ENCODE results near the gene C12orf42. TPM values are rescaled to one million over a fixed set of nuclear protein-coding genes. Genes with fewer than 3 reads are reported as not detected.

The C12orf42 gene
- total and polyA plus RNA-seq, 10 of the 15 experiments (the other 5 are each of a cell fraction or from before 2014, with no cell fraction given), result 1.4 to 7.0 (median 2.4) TPM

- 27% methylated on average over 14 of the region's 24 CpGs for WGBS (ENCODE audit: insufficient coverage, insufficient replicate concordance, low lambda C conversion rate, missing lambda C conversion rate)
- DNase-seq (ENCODE audit: low read depth, low spot score), result no peak
- BruUV-seq (replicated peaks), result no TSS peak
- Histone ChIP-seq H3K4me1 (ENCODE audit: control insufficient read depth, insufficient read depth, low read length) (peaks cover 8% of the 10 kb centered on the region; the same call in 1 of the 2 replicates), H3K4me3 (peak overlapping the region; percentile 72), H2AFZ (ENCODE audit: control insufficient read depth, low read depth, low read length) (peak overlapping the region; percentile 47), H3K36me3 (ENCODE audit: control insufficient read depth in 2 of 2, insufficient read depth in 2 of 2, low read length in 1 of 2) (no peaks in the 10 kb centered on the region), H3K4me2 (ENCODE audit: control insufficient read depth, insufficient read depth) (peak overlapping the region; percentile 86; the same call in 1 of the 2 replicates), H3K79me2 (ENCODE audit: control insufficient read depth, insufficient read depth, low read length) (no peaks in the 10 kb centered on the region), H3K9ac (ENCODE audit: control insufficient read depth, insufficient read depth, low read length) (no peak overlapping the region), H3K27ac (ENCODE audit: control insufficient read depth, insufficient read depth) (no peak overlapping the region), H3K9me3 (replicated peaks; ENCODE audit: control insufficient read depth, insufficient read depth, low read length) (no peaks in the 10 kb centered on the region; the same call in 1 of the 3 replicates), H3K27me3 (replicated peaks in 1 of 2; ENCODE audit: control insufficient read depth in 2 of 2, insufficient read depth in 2 of 2, low read length in 1 of 2) (no peaks in the 10 kb centered on the region), H4K20me1 (ENCODE audit: control insufficient read depth, insufficient read depth) (no peaks in the 10 kb centered on the region)
- in situ Hi-C loops (cut with MboI), result no loop called here
- no peak for ATAC-seq
- FAIRE-seq, result no peak
- intact Hi-C loops (cut with micrococcal nuclease; ENCODE audit: unreplicated experiment), result no loop called here
- ChIA-PET SMC1A (ENCODE audit: uncharacterized antibody, unreplicated experiment) (interaction anchor here (0.6 to 13.0 kb wide), 19 partner anchors 12 to 611 kb away, joined by 3 to 334 read pairs (median 4); no protein-coding TSS in a partner anchor), RAD21 (ENCODE audit: unreplicated experiment) (interaction anchor here (0.7 to 5.2 kb wide), 15 partner anchors 10 to 546 kb away, joined by 3 to 106 read pairs (median 4); no protein-coding TSS in a partner anchor), POLR2A (interaction anchor here (0.6 to 1.6 kb wide), 3 partner anchors 215 to 328 kb away, joined by 3 to 6 read pairs (median 3); no protein-coding TSS in a partner anchor), CTCF (interaction anchor here (0.9 to 11.0 kb wide), 8 partner anchors 10 to 504 kb away, joined by 3 to 228 read pairs (median 6); no protein-coding TSS in a partner anchor)
- TF ChIP-seq NR2C1 (IDR thresholded peaks at IDR 0.05) (no peak), CREB1 (IDR thresholded peaks at IDR 0.05; ENCODE audit: low read depth) (no peak), PML (IDR thresholded peaks at IDR 0.05; ENCODE audit: low read length) (no peak), IKZF1 (conservative IDR thresholded peaks at IDR 0.05) (no peak), CREM (IDR thresholded peaks at IDR 0.05; ENCODE audit: low read depth) (no peak), MLLT1 (IDR thresholded peaks at IDR 0.05) (0 out of 2 replicates have a peak, but pooled peaks have one; percentile 38)
Observed at GRCh38 chr12:103494734-103495468, 867 bp downstream of the C12orf42 start.

Data from GM12878 (cell line).